PFSK-1 (cell line): ENCODE results near the gene BAHD1.
A peak's percentile ranks its signal among the peaks of the same experiment; 100 is the strongest.

Experiments
- FOXP2 ChIP-seq: optimal IDR thresholded peaks from 2 replicates; pipeline ENCODE3; 2011; ENCODE audit warnings: borderline replicate concordance, control low read depth, inconsistent platforms; ENCODE audit not compliant: insufficient read depth; ENCODE audit errors: extremely low read length, extremely low read depth
- POLR2AphosphoS5 ChIP-seq: IDR thresholded peaks from 2 replicates; pipeline ENCODE4 v1.6.1; 2012; ENCODE audit warnings: low read depth, mild to moderate bottlenecking, control low read depth, low read length, moderate library complexity
- REST ChIP-seq, 2 experiments: IDR thresholded peaks; 2 replicates each; pipeline versions ENCODE4 v1.6.1 to v1.8.0; 2011 to 2012; ENCODE audit warnings: low read depth in 2 of 2, low read length in 2 of 2, control low read depth in 1 of 2, inconsistent platforms in 1 of 2, mild to moderate bottlenecking in 1 of 2, moderate library complexity in 1 of 2; ENCODE audit not compliant: insufficient read depth in 1 of 2
- SIN3A ChIP-seq: IDR thresholded peaks from 2 replicates; pipeline ENCODE4 v1.6.1; 2012; ENCODE audit warnings: mild to moderate bottlenecking, low read length, moderate library complexity, borderline replicate concordance; ENCODE audit not compliant: insufficient read depth
- TAF1 ChIP-seq: IDR thresholded peaks from 2 replicates; pipeline ENCODE4 v1.6.1; 2012; ENCODE audit warnings: low read length, control low read depth, borderline replicate concordance; ENCODE audit not compliant: insufficient read depth

The BAHD1 gene

DNA sequence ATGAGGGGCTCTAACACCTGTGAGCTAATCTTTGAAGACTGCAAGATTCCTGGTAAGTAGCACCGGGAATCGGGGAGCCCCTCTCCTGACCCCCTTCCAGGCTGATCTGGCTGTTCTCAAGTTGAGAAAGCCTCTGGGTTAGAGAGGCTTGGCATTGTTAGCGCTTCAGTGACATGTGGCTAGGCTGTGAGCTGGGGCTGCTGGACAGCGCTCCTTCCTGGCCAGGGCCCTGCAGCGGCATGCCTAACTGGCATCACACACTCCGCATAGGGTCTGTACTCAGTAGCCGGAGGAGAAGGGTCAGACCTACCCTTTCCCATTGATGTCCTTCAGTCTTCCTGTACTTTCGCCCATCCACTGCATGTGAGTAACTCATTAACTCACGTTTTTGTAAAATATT is 27.7 kb upstream of the BAHD1 start:
- no peak for TF ChIP-seq SIN3A
- TF ChIP-seq REST (IDR thresholded peaks at IDR 0.05; ENCODE audit: insufficient read depth in 1 of 2, low read depth in 2 of 2, low read length in 2 of 2), result peak in 1 of 2 experiments; percentile 72; a peak in 1 of 4 replicates
- no peak for TF ChIP-seq FOXP2
- no peak for TF ChIP-seq POLR2AphosphoS5
- TF ChIP-seq TAF1, result no peak

GRCh38 chr15:40414816-40415215 is 25.9 kb upstream of the BAHD1 start:
- no peak for TF ChIP-seq FOXP2

DNA sequence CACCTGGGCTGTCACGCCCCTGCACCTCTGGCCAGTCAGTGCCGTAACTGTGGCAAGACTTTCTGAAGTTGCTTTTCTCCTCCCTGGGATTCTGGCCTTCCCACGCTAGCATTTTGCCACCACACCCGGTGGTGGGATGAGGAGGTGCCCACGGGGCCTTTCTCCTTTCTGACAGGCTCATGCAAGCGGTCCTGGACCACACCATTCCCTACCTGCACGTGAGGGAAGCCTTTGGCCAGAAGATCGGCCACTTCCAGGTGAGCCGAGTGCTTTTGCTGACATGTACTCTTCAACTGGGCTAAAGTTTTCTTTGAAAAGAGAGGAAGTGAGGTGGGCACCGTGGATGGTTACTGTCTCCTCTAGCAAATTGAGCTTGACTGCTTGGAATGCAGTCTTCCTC is 25.5 kb upstream of the BAHD1 start:
- TF ChIP-seq REST (IDR thresholded peaks at IDR 0.05; ENCODE audit: insufficient read depth in 1 of 2, low read depth in 2 of 2, low read length in 2 of 2), result no peak
- no peak for TF ChIP-seq SIN3A
- no peak for TF ChIP-seq TAF1
- TF ChIP-seq FOXP2, result no peak
- TF ChIP-seq POLR2AphosphoS5, result no peak

DNA sequence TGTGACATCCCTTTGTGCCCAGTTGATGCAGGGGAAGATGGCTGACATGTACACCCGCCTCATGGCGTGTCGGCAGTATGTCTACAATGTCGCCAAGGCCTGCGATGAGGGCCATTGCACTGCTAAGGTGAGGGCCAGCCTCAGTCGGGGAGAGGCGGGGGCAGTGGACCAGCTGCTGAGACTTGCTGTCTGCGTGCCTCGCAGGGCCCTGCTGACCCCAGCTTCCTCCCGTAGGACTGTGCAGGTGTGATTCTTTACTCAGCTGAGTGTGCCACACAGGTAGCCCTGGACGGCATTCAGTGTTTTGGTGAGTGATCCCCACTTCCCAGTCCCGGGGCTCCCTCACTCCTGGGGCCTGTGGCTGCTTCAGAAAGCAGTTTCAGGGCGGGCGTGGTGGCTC is 24.7 kb upstream of the BAHD1 start:
- TF ChIP-seq TAF1, result no peak
- no peak for TF ChIP-seq SIN3A
- TF ChIP-seq POLR2AphosphoS5, result no peak
- TF ChIP-seq REST (IDR thresholded peaks at IDR 0.05; ENCODE audit: insufficient read depth in 1 of 2, low read depth in 2 of 2, low read length in 2 of 2), result no peak
- TF ChIP-seq FOXP2, result no peak

- TF ChIP-seq POLR2AphosphoS5 (no peak), REST (IDR thresholded peaks at IDR 0.05; ENCODE audit: insufficient read depth in 1 of 2, low read depth in 2 of 2, low read length in 2 of 2) (no peak), TAF1 (no peak), SIN3A (no peak), FOXP2 (no peak)
Observed at GRCh38 chr15:40418126-40418525, 22.6 kb upstream of the BAHD1 start.
